NB4 (cell line): ENCODE data around the gene MMGT1.

Experiments used
- DNase-seq: peaks from one replicate; pipeline ENCODE4 v3.0.0; 2010; ENCODE audit warnings: low read depth
- H3K4me3 ChIP-seq: one replicate; pipeline ENCODE4 v1.5.1; 2011; ENCODE audit warnings: mild to moderate bottlenecking, low read depth, low read length, moderate library complexity
- MYC ChIP-seq: IDR thresholded peaks from 2 replicates; pipeline ENCODE4 v1.6.1; 2011; ENCODE audit warnings: low read depth, low read length
- POLR2A ChIP-seq: IDR thresholded peaks from 2 replicates; pipeline ENCODE4 v1.6.1; 2011; ENCODE audit warnings: mild to moderate bottlenecking; ENCODE audit not compliant: insufficient read length; ENCODE audit errors: extremely low read depth
- TF ChIP-seq, protein P1 (sequence below): IDR thresholded peaks from one replicate; pipeline ENCODE4 v1.5.1; 2012; ENCODE audit warnings: low read depth, low read length
- TF ChIP-seq, protein P2 (sequence below): IDR thresholded peaks from 2 replicates; pipeline ENCODE4 v1.6.1; 2011; ENCODE audit warnings: low read depth, low read length

MMGT1 gene

DNA sequence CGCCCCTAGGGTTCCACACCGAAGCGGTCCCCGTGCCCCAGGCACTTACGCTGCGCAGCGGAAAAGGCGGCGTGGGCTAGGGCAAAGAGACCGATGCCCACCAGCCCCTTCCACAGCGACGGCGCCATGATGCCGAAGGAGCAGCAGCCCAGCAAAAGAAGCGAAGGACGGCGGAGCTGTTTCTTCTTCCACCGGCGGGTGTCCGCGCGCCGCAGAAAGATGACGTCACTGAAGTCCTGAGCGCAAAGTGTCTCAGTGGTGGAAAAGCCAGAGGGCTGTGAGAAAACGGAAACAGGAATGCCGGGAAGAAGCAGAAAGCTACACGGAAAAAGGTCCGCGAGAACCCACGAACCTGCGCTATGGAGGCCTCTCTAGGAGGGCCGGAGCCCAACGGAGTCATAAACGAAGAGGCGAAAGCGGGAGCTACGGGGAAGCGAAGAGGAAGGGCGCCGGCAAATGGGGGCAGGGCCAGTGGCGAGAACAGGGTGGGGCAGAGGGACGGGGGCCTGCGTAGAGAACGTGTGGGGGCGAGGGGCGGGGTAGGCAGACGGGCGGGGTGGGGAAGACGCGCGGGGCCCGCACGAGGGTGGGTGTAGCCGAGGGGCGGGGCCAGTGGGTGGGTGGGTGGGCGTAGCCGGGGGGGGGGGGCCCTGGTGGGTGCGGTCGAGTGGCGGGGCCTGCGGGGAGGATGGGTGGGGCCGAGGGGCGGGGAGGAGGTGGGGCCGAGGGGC, at the start of gene MMGT1:
MMGT1 (minus strand) TSS at position 441 of the 731 bp plus-strand sequence; CDS start at position 128, 313 bp downstream.
- H3K4me3 ChIP-seq = peak within 1 kb of the TSS; percentile 95
- peak; percentile 45 for TF ChIP-seq POLR2A
- TF ChIP-seq, protein P1, sequence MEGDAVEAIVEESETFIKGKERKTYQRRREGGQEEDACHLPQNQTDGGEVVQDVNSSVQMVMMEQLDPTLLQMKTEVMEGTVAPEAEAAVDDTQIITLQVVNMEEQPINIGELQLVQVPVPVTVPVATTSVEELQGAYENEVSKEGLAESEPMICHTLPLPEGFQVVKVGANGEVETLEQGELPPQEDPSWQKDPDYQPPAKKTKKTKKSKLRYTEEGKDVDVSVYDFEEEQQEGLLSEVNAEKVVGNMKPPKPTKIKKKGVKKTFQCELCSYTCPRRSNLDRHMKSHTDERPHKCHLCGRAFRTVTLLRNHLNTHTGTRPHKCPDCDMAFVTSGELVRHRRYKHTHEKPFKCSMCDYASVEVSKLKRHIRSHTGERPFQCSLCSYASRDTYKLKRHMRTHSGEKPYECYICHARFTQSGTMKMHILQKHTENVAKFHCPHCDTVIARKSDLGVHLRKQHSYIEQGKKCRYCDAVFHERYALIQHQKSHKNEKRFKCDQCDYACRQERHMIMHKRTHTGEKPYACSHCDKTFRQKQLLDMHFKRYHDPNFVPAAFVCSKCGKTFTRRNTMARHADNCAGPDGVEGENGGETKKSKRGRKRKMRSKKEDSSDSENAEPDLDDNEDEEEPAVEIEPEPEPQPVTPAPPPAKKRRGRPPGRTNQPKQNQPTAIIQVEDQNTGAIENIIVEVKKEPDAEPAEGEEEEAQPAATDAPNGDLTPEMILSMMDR = no peak
- TF ChIP-seq, protein P2, sequence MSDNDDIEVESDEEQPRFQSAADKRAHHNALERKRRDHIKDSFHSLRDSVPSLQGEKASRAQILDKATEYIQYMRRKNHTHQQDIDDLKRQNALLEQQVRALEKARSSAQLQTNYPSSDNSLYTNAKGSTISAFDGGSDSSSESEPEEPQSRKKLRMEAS = no peak
- no peak for TF ChIP-seq MYC

DNA sequence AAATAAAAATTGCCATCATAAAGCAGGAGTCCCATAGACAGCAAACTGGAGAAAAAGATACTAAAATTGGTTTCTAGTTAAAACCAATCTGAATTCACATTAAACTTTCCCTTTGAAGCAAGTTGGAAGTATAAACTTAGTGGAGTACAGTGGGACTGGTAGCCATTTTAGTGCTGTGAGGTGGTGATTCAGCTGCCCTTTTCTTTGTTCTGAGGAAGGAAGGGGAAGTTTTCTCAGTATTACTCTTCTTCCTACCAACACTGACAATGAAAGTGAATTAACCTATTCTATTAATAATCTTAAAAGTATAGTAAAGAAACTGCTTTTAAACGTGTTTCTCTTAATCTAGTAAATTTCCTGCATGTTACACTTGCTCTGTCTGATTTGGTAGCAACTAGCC, 48.1 kb upstream of the MMGT1 start:
- no peak for TF ChIP-seq POLR2A
- DNase-seq = no peak
- H3K4me3 ChIP-seq = no peak overlapping the region

More for the DNA sequence above, at the start of gene MMGT1:
- DNase-seq = peak; percentile 88

DNA sequence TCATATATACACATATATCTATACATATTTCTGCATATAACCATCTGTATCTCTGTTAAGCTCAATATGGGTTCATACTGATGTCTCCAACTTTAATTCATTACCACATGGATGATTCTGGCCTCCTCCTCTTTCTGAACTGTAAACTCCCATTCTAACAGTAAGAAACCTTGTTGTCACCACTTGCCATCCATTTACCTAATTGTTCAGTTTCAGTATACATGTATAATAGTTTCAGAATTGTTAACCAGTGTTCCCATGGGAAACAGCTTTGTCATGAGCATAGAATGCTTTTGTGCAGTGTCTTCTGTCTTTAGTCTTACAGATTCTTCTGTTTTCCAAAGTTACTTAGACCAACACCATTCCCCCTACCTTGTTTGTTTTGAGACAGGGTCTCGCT, 47.4 kb upstream of the MMGT1 start:
- no peak overlapping the region for H3K4me3 ChIP-seq
- DNase-seq = no peak
- no peak for TF ChIP-seq MYC
- TF ChIP-seq, protein P1 = no peak
- TF ChIP-seq POLR2A = no peak
- TF ChIP-seq, protein P2 = no peak

DNA sequence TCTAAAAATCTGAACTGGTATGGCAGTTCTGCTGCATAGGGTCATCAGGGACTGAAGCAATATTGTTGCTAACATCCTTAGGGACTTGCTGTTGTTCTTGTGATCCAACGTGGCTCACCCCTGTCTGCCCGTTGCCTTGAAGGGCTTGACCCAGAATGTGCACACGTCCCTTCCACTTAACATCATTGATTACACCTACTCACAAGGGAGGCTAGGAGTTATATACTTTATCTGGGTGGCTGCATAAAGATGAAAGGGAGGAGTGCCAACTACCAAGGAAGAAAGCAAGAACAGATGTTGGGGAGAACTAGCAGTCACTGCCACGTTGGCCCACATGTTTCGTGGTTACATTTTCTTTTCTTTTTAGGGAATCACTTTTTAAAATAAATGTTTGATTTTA, 45.4 kb upstream of the MMGT1 start:
- DNase-seq = no peak
- TF ChIP-seq, protein P2 = no peak
- no peak for TF ChIP-seq MYC
- TF ChIP-seq, protein P1 = no peak
- TF ChIP-seq POLR2A = no peak
- H3K4me3 ChIP-seq = no peak overlapping the region

DNA sequence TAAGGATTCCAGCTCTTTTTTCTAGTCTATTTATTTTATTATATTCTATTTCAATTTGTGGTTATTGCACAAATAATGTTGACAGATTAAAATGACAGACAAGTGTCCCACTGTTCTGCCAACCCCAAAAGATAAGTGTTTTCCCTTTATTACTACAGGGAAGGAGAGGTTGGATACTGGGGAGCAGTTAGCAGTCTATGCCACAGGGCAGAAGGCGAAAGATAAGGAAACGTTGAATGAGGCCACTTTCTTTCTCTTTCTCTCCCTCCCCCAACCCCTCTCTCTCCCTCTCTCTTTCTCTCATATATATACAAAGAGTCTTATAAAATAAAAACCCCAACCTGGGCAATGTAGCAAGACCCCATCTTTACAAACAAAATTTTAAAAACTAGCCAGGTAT, 43.1 kb upstream of the MMGT1 start:
- DNase-seq = no peak
- no peak overlapping the region for H3K4me3 ChIP-seq
- no peak for TF ChIP-seq MYC
- TF ChIP-seq, protein P2 = no peak
- TF ChIP-seq, protein P1 = no peak
- no peak for TF ChIP-seq POLR2A

DNA sequence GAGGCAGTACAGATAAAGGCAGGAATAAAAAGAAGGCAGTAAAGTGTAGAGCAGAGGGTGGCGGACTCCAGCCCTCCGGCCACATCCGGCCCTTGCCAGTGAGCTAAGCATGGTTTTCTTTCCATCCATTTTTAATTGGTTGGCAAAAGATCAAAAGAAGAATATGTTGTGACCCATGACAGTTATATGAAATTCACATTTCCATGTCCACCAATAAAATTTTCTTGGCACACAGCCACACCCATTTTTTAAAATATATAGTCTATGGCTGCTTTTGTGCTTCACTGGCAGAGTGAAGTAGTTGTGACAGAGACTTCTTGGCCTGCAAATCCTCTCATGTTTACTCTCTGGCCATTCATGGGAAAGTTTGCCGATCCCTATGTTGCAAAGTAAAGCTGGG, 41.2 kb upstream of the MMGT1 start:
- TF ChIP-seq MYC = no peak
- TF ChIP-seq, protein P1 = no peak
- TF ChIP-seq, protein P2 = no peak
- no peak overlapping the region for H3K4me3 ChIP-seq
- DNase-seq = no peak
